ENCODE measurements around the gene APBA2.

APBA2 gene

GRCh38 chr15:29093065-29093435, 207.3 kb downstream of the APBA2 start:
- no peaks in the 10 kb centered on the region for H3K27me3 ChIP-seq (ENCODE audit: insufficient read depth, low read length, poor library complexity, severe bottlenecking)
- TF ChIP-seq EZH2phosphoT487 (IDR thresholded peaks at IDR 0.05; ENCODE audit: borderline replicate concordance) (no peak), CTCF (conservative IDR thresholded peaks at IDR 0.05; ENCODE audit: low read length) (no peak)
- peaks cover 41% of the 10 kb centered on the region; the same call in 1 of the 2 replicates for H3K36me3 ChIP-seq (ENCODE audit: insufficient read depth, low read length)
- no peak overlapping the region for H3K4me3 ChIP-seq (ENCODE audit: low read length, poor library complexity, severe bottlenecking)
- no peaks in the 10 kb centered on the region for H4K20me1 ChIP-seq (ENCODE audit: insufficient read depth, low read length, poor library complexity, severe bottlenecking)
- H3K9ac ChIP-seq (ENCODE audit: low read depth, low read length, poor library complexity, severe bottlenecking), result no peak overlapping the region
- H3K4me2 ChIP-seq (ENCODE audit: low read depth, low read length, poor library complexity, severe bottlenecking), result no peak overlapping the region
- peaks cover under 1% of the 10 kb centered on the region for H3K4me1 ChIP-seq (ENCODE audit: insufficient read depth, low read length, poor library complexity, severe bottlenecking)
- no peaks in the 10 kb centered on the region for H3K9me2 ChIP-seq (replicated peaks; ENCODE audit: low read depth, low read length)
- no peaks in the 10 kb centered on the region for H3K79me2 ChIP-seq (ENCODE audit: insufficient read depth, low read length)
- H2AFZ ChIP-seq (ENCODE audit: low read length), result no peak overlapping the region
- H3K9me3 ChIP-seq (ENCODE audit: insufficient read depth, low read depth, low read length), result no peaks in the 10 kb centered on the region
- H3F3A ChIP-seq (ENCODE audit: low read depth), result no peaks in the 10 kb centered on the region

GRCh38 chr15:29093696-29094343, 208.0 kb downstream of the APBA2 start:
- Histone ChIP-seq H3K9ac (ENCODE audit: low read depth, low read length, poor library complexity, severe bottlenecking) (no peak overlapping the region), H3K4me3 (ENCODE audit: low read length, poor library complexity, severe bottlenecking) (no peak overlapping the region), H3K9me2 (replicated peaks; ENCODE audit: low read depth, low read length) (no peaks in the 10 kb centered on the region), H3F3A (ENCODE audit: low read depth) (no peaks in the 10 kb centered on the region), H3K79me2 (ENCODE audit: insufficient read depth, low read length) (no peaks in the 10 kb centered on the region), H3K36me3 (ENCODE audit: insufficient read depth, low read length) (peaks cover 49% of the 10 kb centered on the region; the same call in 1 of the 2 replicates), H3K4me1 (ENCODE audit: insufficient read depth, low read length, poor library complexity, severe bottlenecking) (no peaks in the 10 kb centered on the region), H3K27me3 (ENCODE audit: insufficient read depth, low read length, poor library complexity, severe bottlenecking) (no peaks in the 10 kb centered on the region), H3K9me3 (ENCODE audit: insufficient read depth, low read depth, low read length) (no peaks in the 10 kb centered on the region), H4K20me1 (ENCODE audit: insufficient read depth, low read length, poor library complexity, severe bottlenecking) (no peaks in the 10 kb centered on the region), H2AFZ (ENCODE audit: low read length) (no peak overlapping the region), H3K4me2 (ENCODE audit: low read depth, low read length, poor library complexity, severe bottlenecking) (no peak overlapping the region)
- TF ChIP-seq EZH2phosphoT487 (IDR thresholded peaks at IDR 0.05; ENCODE audit: borderline replicate concordance) (no peak), CTCF (conservative IDR thresholded peaks at IDR 0.05; ENCODE audit: low read length) (no peak)

- H3K4me1 ChIP-seq (ENCODE audit: insufficient read depth, low read length, poor library complexity, severe bottlenecking), result no peaks in the 10 kb centered on the region
- H3K79me2 ChIP-seq (ENCODE audit: insufficient read depth, low read length), result no peaks in the 10 kb centered on the region
- no peak overlapping the region for H3K9ac ChIP-seq (ENCODE audit: low read depth, low read length, poor library complexity, severe bottlenecking)
- no peak overlapping the region for H2AFZ ChIP-seq (ENCODE audit: low read length)
- H3K9me3 ChIP-seq (ENCODE audit: insufficient read depth, low read depth, low read length), result no peaks in the 10 kb centered on the region
- H3K4me2 ChIP-seq (ENCODE audit: low read depth, low read length, poor library complexity, severe bottlenecking), result no peak overlapping the region
- H3K27me3 ChIP-seq (ENCODE audit: insufficient read depth, low read length, poor library complexity, severe bottlenecking), result no peaks in the 10 kb centered on the region
- H3K4me3 ChIP-seq (ENCODE audit: low read length, poor library complexity, severe bottlenecking), result no peak overlapping the region
- H3K36me3 ChIP-seq (ENCODE audit: insufficient read depth, low read length), result peaks cover 58% of the 10 kb centered on the region; the same call in 1 of the 2 replicates
- no peaks in the 10 kb centered on the region for H4K20me1 ChIP-seq (ENCODE audit: insufficient read depth, low read length, poor library complexity, severe bottlenecking)
- H3F3A ChIP-seq (ENCODE audit: low read depth), result no peaks in the 10 kb centered on the region
- no peaks in the 10 kb centered on the region for H3K9me2 ChIP-seq (replicated peaks; ENCODE audit: low read depth, low read length)
- no peak for TF ChIP-seq CTCF (conservative IDR thresholded peaks at IDR 0.05; ENCODE audit: low read length)
- TF ChIP-seq EZH2phosphoT487 (IDR thresholded peaks at IDR 0.05; ENCODE audit: borderline replicate concordance), result no peak
Observed at GRCh38 chr15:29094711-29095110, 208.9 kb downstream of the APBA2 start.
